Hepatocyte (in vitro differentiated cells): Measurements from ENCODE around the gene VASH1. TPM values are rescaled to one million over a fixed set of nuclear protein-coding genes. Genes with fewer than 3 reads are reported as not detected.

Source experiments
- DNase-seq: peaks from one replicate; pipeline ENCODE4 v3.0.0-alpha.2; 2016; ENCODE audit warnings: low spot score
- H2AFZ ChIP-seq: fragments of 200-600 bp; sonication (generic); 2 replicates; pipeline ENCODE4 v1.6.0; 2016; ENCODE audit warnings: antibody characterized with exemption, mild to moderate bottlenecking
- H3K27ac ChIP-seq: fragments of 200-600 bp; sonication (generic); 2 replicates; pipeline ENCODE4 v1.5.1; 2016; ENCODE audit warnings: mild to moderate bottlenecking
- H3K27me3 ChIP-seq: fragments of 200-600 bp; sonication (generic); 2 replicates; pipeline ENCODE4 v1.6.1; 2016
- H3K36me3 ChIP-seq: fragments of 200-600 bp; sonication (generic); replicated peaks from 2 replicates; pipeline ENCODE4 v1.5.1; 2016; ENCODE audit warnings: low read depth; ENCODE audit not compliant: insufficient read depth
- H3K4me1 ChIP-seq: fragments of 200-600 bp; sonication (generic); 2 replicates; pipeline ENCODE4 v1.5.1; 2016; ENCODE audit warnings: mild to moderate bottlenecking, moderate library complexity; ENCODE audit not compliant: insufficient read depth
- H3K4me2 ChIP-seq: fragments of 200-600 bp; sonication (generic); 2 replicates; pipeline ENCODE4 v1.6.0; 2016
- H3K4me3 ChIP-seq: fragments of 200-600 bp; sonication (generic); 2 replicates; pipeline ENCODE4 v1.5.1; 2016; ENCODE audit warnings: mild to moderate bottlenecking
- H3K79me2 ChIP-seq: fragments of 200-600 bp; sonication (generic); 2 replicates; pipeline ENCODE4 v1.6.0; 2017; ENCODE audit warnings: mild to moderate bottlenecking
- H3K9me2 ChIP-seq: fragments of 200-600 bp; sonication (generic); replicated peaks from 2 replicates; pipeline ENCODE4 v1.6.0; 2017; ENCODE audit warnings: mild to moderate bottlenecking; ENCODE audit not compliant: insufficient read depth
- H3K9me3 ChIP-seq: fragments of 200-600 bp; sonication (generic); 2 replicates; pipeline ENCODE4 v1.5.1; 2016; ENCODE audit warnings: low read depth, mild to moderate bottlenecking
- H4K20me1 ChIP-seq: fragments of 200-600 bp; sonication (generic); 2 replicates; pipeline ENCODE4 v1.6.0; 2016; ENCODE audit warnings: mild to moderate bottlenecking; ENCODE audit not compliant: insufficient read depth, poor library complexity, severe bottlenecking
- CTCF ChIP-seq: fragments of 200-600 bp; sonication (generic); IDR thresholded peaks from 2 replicates; pipeline ENCODE4 v1.5.1; 2016; ENCODE audit warnings: antibody characterized with exemption, mild to moderate bottlenecking; ENCODE audit not compliant: poor library complexity
- EZH2 ChIP-seq: fragments of 200-600 bp; sonication (generic); IDR thresholded peaks from 2 replicates; pipeline ENCODE4 v1.6.1; 2016; ENCODE audit warnings: antibody characterized with exemption, mild to moderate bottlenecking, borderline replicate concordance
- EZH2phosphoT487 ChIP-seq: fragments of 200-600 bp; sonication (generic); IDR thresholded peaks from one replicate; pipeline ENCODE4 v1.6.1; 2018; ENCODE audit warnings: antibody characterized with exemption, mild to moderate bottlenecking, low read depth, moderate library complexity; ENCODE audit not compliant: unreplicated experiment, severe bottlenecking
- WGBS: methylation state at CpG from one replicate; pipeline ENCODE4 v1.1.6; 2016; ENCODE audit warnings: low lambda C conversion rate; ENCODE audit errors: missing lambda C conversion rate; 5-methylcytosine and 5-hydroxymethylcytosine counted together
- polyA plus RNA-seq: library from polyadenylated mRNA; unstranded; fragments of >200 nt; fragmentation: Nextera tagmentation; extraction: Ambion mirVana; gene quantifications from 2 replicates; pipeline ENCODE4 v1.2.1, GENCODE V29; 2016
- total RNA-seq: library from RNA; depleted of rRNA; stranded (reverse); fragments of >200 nt; gene quantifications from 2 replicates; pipeline ENCODE4 v1.2.3, GENCODE V29; 2014

Gene VASH1
- total and polyA plus RNA-seq, 2 experiments from 2014 or later, result 4.8 to 6.3 TPM

- TF ChIP-seq EZH2phosphoT487 (no peak), EZH2 (no peak), CTCF (no peak)
- 79% methylated on average over 9 of the region's 9 CpGs for WGBS
- Histone ChIP-seq H4K20me1 (no peaks in the 10 kb centered on the region), H3K4me1 (peaks cover 2% of the 10 kb centered on the region), H2AFZ (no peak overlapping the region), H3K36me3 (no peaks in the 10 kb centered on the region), H3K4me2 (no peak overlapping the region), H3K27ac (no peak overlapping the region), H3K4me3 (no peak overlapping the region), H3K9me3 (no peaks in the 10 kb centered on the region), H3K9me2 (no peaks in the 10 kb centered on the region), H3K27me3 (peaks cover 7% of the 10 kb centered on the region), H3K79me2 (no peaks in the 10 kb centered on the region)
- DNase-seq, result no peak
Measured at GRCh38 chr14:76755610-76756370, 5.5 kb upstream of the VASH1 start.

DNA sequence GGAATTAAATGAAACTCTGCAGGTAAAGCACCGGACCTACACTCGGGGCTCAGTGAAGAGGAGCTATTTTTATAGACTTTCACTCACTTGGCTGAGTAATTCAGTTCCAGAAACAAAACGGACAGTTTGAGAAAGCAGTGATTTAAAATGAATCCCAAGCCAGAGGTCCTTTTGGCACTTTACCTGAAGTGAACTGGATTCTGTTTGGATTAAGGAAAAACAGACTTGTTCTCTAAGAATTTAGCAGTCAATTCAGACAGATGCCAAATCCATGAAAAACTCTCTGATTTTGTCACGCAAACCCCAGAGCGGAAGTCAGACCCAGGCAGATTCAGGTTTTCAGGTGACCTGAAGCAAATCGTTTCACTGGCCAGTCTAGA lies 4.9 kb upstream of the VASH1 start:
- no peak for DNase-seq

DNA sequence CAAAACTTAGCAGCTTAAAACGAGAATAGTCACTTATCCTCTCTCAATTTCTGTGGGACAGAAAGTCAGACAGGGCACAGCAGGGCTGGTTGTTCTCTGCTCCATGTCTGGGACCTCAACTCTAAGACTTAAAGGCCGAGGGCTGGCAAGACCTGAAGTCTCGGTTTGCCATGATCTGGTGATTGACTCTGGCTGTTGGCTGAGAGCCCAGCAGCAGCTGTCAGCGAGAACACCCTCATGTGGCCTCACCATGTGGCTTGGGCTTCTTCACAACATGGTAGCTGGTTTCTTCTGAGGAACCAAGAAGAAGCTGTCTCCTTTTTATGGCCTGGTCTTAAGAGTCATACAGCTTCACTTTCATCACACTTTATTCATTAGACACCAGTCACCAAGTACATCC lies 1.7 kb upstream of the VASH1 start:
- 92% methylated on average over 4 of the region's 4 CpGs for WGBS
- Histone ChIP-seq H3K4me2 (no peak overlapping the region), H3K9me2 (no peaks in the 10 kb centered on the region), H2AFZ (no peak overlapping the region), H3K36me3 (no peaks in the 10 kb centered on the region), H3K27ac (no peak overlapping the region), H3K4me1 (peaks cover 10% of the 10 kb centered on the region), H3K27me3 (peaks cover 27% of the 10 kb centered on the region), H3K4me3 (no peak overlapping the region), H3K9me3 (no peaks in the 10 kb centered on the region), H4K20me1 (no peaks in the 10 kb centered on the region), H3K79me2 (no peaks in the 10 kb centered on the region)
- TF ChIP-seq EZH2 (no peak), EZH2phosphoT487 (no peak), CTCF (no peak)
- DNase-seq, result peak; percentile 3

More for the DNA sequence above, 4.9 kb upstream of the VASH1 start:
- Histone ChIP-seq H4K20me1 (no peaks in the 10 kb centered on the region), H3K36me3 (no peaks in the 10 kb centered on the region), H3K27ac (no peak overlapping the region), H3K27me3 (peaks cover 11% of the 10 kb centered on the region), H3K9me2 (no peaks in the 10 kb centered on the region), H3K9me3 (no peaks in the 10 kb centered on the region), H3K4me2 (no peak overlapping the region), H3K4me1 (peaks cover 6% of the 10 kb centered on the region), H2AFZ (no peak overlapping the region), H3K79me2 (no peaks in the 10 kb centered on the region), H3K4me3 (no peak overlapping the region)
- no peak for TF ChIP-seq EZH2phosphoT487
- no peak for TF ChIP-seq EZH2
- TF ChIP-seq CTCF, result no peak
- WGBS, result 90% methylated on average over 6 of the region's 6 CpGs
